OCI-LY3 (cell line): ENCODE measurements around the gene PTTG2.

Source experiments
- EZH2phosphoT487 ChIP-seq: fragments of 200-600 bp; shearing (Covaris generic); IDR thresholded peaks from 2 replicates; pipeline ENCODE4 v1.6.1; 2018; ENCODE audit warnings: antibody characterized with exemption, mixed run types, low read depth
- TF ChIP-seq, protein P1 (sequence below): fragments of 200-600, 300-600 bp; sonication (generic); IDR thresholded peaks from 2 replicates; pipeline ENCODE4 v1.5.1; 2014; ENCODE audit warnings: antibody characterized with exemption, low read length, low read depth

DNA sequence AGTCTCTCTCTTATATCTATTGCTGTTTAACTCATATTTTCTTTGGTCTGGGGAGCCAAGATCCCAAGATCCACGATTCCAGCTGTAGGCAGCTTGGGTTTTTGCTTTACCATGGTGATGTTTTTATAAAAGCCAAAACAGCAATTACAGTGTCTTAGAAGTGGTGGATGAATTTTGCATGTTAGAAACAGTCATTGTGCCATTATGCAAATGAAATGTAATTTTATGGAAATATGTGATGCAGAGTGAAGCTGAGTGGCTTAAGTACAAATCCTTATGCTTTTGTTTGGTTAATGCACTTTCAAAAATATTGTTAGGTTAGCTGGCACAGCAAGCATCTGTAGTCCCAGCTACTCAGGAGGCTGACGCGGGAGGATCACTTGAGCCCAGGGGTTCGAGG is 32.8 kb upstream of the PTTG2 start:
- TF ChIP-seq, protein P1, sequence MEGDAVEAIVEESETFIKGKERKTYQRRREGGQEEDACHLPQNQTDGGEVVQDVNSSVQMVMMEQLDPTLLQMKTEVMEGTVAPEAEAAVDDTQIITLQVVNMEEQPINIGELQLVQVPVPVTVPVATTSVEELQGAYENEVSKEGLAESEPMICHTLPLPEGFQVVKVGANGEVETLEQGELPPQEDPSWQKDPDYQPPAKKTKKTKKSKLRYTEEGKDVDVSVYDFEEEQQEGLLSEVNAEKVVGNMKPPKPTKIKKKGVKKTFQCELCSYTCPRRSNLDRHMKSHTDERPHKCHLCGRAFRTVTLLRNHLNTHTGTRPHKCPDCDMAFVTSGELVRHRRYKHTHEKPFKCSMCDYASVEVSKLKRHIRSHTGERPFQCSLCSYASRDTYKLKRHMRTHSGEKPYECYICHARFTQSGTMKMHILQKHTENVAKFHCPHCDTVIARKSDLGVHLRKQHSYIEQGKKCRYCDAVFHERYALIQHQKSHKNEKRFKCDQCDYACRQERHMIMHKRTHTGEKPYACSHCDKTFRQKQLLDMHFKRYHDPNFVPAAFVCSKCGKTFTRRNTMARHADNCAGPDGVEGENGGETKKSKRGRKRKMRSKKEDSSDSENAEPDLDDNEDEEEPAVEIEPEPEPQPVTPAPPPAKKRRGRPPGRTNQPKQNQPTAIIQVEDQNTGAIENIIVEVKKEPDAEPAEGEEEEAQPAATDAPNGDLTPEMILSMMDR = no peak
- no peak for TF ChIP-seq EZH2phosphoT487
